HEK293 (cell line): ENCODE data around the gene CDCP2.

Experiments
- CTCF ChIP-seq: fragments of 450-650 bp; formaldehyde crosslinking; IDR thresholded peaks from 2 replicates; pipeline ENCODE4 v1.5.1; 2016; ENCODE audit warnings: missing biosample characterization, missing genetic modification characterization
- TCF7L2 ChIP-seq: IDR thresholded peaks from 2 replicates; pipeline ENCODE4 v1.6.1; 2011; ENCODE audit warnings: low read depth, mild to moderate bottlenecking, inconsistent platforms, low read length, moderate library complexity, borderline replicate concordance
- ZBTB8A ChIP-seq: fragments of 450-650 bp; formaldehyde crosslinking; IDR thresholded peaks from 2 replicates; pipeline ENCODE4 v1.5.1; 2016; ENCODE audit warnings: missing biosample characterization, missing genetic modification characterization
- ZNF585B ChIP-seq: fragments of 450-650 bp; formaldehyde crosslinking; IDR thresholded peaks from 2 replicates; pipeline ENCODE4 v1.5.1; 2016; ENCODE audit warnings: missing biosample characterization, missing genetic modification characterization
- ZNF639 ChIP-seq: fragments of 450-650 bp; formaldehyde crosslinking; IDR thresholded peaks from 2 replicates; pipeline ENCODE4 v1.5.1; 2016; ENCODE audit warnings: missing biosample characterization, missing genetic modification characterization
- ZNF785 ChIP-seq: fragments of 450-650 bp; formaldehyde crosslinking; IDR thresholded peaks from 2 replicates; pipeline ENCODE4 v1.5.1; 2016; ENCODE audit warnings: missing biosample characterization, missing genetic modification characterization
- TF ChIP-seq, protein P1 (sequence below): IDR thresholded peaks from 2 replicates; pipeline ENCODE4 v1.6.1; 2011; ENCODE audit warnings: mild to moderate bottlenecking, low read depth, low read length, borderline replicate concordance
- TF ChIP-seq, protein P2 (sequence below): fragments of 450-650 bp; formaldehyde crosslinking; IDR thresholded peaks from 2 replicates; pipeline ENCODE4 v1.5.1; 2016; ENCODE audit warnings: missing biosample characterization, missing genetic modification characterization
- TF ChIP-seq, protein P3 (sequence below): fragments of 450-650 bp; formaldehyde crosslinking; IDR thresholded peaks from 2 replicates; pipeline ENCODE4 v1.5.1; 2016; ENCODE audit warnings: missing biosample characterization, missing genetic modification characterization, borderline replicate concordance

GRCh38 chr1:54127594-54128300 is 25.1 kb downstream of the CDCP2 start:
- TF ChIP-seq ZNF585B (tag by site-specific recombination) (no peak), ZNF639 (tag by site-specific recombination) (no peak), CTCF (tag by site-specific recombination) (no peak), ZNF785 (tag by site-specific recombination) (no peak), ZBTB8A (no peak), TCF7L2 (no peak)
- TF ChIP-seq, protein P1, sequence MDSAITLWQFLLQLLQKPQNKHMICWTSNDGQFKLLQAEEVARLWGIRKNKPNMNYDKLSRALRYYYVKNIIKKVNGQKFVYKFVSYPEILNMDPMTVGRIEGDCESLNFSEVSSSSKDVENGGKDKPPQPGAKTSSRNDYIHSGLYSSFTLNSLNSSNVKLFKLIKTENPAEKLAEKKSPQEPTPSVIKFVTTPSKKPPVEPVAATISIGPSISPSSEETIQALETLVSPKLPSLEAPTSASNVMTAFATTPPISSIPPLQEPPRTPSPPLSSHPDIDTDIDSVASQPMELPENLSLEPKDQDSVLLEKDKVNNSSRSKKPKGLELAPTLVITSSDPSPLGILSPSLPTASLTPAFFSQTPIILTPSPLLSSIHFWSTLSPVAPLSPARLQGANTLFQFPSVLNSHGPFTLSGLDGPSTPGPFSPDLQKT, result no peak
- TF ChIP-seq, protein P2, sequence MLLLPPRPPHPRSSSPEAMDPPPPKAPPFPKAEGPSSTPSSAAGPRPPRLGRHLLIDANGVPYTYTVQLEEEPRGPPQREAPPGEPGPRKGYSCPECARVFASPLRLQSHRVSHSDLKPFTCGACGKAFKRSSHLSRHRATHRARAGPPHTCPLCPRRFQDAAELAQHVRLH (tag by site-specific recombination), result no peak
- TF ChIP-seq, protein P3, sequence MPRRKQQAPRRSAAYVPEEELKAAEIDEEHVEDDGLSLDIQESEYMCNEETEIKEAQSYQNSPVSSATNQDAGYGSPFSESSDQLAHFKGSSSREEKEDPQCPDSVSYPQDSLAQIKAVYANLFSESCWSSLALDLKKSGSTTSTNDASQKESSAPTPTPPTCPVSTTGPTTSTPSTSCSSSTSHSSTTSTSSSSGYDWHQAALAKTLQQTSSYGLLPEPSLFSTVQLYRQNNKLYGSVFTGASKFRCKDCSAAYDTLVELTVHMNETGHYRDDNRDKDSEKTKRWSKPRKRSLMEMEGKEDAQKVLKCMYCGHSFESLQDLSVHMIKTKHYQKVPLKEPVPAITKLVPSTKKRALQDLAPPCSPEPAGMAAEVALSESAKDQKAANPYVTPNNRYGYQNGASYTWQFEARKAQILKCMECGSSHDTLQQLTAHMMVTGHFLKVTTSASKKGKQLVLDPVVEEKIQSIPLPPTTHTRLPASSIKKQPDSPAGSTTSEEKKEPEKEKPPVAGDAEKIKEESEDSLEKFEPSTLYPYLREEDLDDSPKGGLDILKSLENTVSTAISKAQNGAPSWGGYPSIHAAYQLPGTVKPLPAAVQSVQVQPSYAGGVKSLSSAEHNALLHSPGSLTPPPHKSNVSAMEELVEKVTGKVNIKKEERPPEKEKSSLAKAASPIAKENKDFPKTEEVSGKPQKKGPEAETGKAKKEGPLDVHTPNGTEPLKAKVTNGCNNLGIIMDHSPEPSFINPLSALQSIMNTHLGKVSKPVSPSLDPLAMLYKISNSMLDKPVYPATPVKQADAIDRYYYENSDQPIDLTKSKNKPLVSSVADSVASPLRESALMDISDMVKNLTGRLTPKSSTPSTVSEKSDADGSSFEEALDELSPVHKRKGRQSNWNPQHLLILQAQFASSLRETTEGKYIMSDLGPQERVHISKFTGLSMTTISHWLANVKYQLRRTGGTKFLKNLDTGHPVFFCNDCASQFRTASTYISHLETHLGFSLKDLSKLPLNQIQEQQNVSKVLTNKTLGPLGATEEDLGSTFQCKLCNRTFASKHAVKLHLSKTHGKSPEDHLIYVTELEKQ, result no peak
